Body of pancreas (tissue), 4 donors: ENCODE data around the gene MET.

Experiments used
- CTCF ChIP-seq, 7 experiments: fragments of 450-650 bp in 4 of 7; fragments of 200-600 bp in 3 of 7; sonication (generic) in 3 of 7; IDR thresholded peaks; one replicate each; pipeline ENCODE4 v1.5.1; 2016 to 2019; ENCODE audit warnings: antibody characterized with exemption in 7 of 7
- POLR2A ChIP-seq, 3 donors: fragments of 450-650 bp; IDR thresholded peaks; one replicate each; pipeline ENCODE4 v1.6.1; 2016; ENCODE audit warnings: antibody characterized with exemption in 3 of 3, mild to moderate bottlenecking in 2 of 3

GRCh38 chr7:116730097-116731022 lies 58.4 kb downstream of the MET start:
- TF ChIP-seq CTCF (IDR thresholded peaks at IDR 0.05) (no peak), POLR2A (IDR thresholded peaks at IDR 0.05) (no peak)
